ENCODE data around the gene CAMK1D.

DNA sequence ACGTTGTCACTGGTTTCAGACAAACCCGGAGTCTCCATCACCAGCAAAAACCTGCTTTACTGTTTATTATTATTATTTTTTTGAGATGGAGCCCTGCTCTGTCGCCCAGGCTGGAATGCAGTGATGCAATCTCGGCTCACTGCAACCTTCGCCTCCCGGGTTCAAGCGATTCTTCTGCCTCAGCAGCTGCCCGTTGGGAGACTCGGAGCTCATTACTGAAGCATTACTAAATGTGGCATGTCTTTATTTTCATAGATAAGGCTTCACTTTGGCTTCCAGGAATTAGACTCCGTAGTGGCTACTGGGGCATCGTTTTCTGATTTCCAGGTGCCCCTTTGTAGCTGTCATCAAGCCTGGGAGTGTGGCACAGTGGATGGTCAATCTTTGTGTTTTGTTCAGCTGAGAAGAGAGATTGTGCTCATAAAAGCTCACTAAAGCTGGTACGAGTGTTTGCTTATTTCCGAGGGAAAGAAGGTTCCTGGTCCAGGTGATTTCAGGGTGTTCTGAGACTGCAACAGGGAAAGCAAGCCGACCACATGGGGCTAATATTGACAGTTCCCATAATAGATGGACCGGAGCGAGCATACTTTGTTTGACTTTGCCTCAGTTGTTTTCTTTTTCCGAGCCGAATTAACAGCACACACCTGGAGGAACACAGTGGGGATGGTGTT, 163.1 kb downstream of the CAMK1D start:
- TF ChIP-seq, protein P1, sequence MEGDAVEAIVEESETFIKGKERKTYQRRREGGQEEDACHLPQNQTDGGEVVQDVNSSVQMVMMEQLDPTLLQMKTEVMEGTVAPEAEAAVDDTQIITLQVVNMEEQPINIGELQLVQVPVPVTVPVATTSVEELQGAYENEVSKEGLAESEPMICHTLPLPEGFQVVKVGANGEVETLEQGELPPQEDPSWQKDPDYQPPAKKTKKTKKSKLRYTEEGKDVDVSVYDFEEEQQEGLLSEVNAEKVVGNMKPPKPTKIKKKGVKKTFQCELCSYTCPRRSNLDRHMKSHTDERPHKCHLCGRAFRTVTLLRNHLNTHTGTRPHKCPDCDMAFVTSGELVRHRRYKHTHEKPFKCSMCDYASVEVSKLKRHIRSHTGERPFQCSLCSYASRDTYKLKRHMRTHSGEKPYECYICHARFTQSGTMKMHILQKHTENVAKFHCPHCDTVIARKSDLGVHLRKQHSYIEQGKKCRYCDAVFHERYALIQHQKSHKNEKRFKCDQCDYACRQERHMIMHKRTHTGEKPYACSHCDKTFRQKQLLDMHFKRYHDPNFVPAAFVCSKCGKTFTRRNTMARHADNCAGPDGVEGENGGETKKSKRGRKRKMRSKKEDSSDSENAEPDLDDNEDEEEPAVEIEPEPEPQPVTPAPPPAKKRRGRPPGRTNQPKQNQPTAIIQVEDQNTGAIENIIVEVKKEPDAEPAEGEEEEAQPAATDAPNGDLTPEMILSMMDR (IDR thresholded peaks at IDR 0.05; ENCODE audit: poor library complexity): no peak
- TF ChIP-seq EZH2phosphoT487 (IDR thresholded peaks at IDR 0.05; ENCODE audit: low read depth, severe bottlenecking, unreplicated experiment): no peak

All from hepatocyte (in vitro differentiated cells).